Superior temporal gyrus (tissue), 1 donor: ENCODE results near the gene NPTX1.

Source experiments
- DNase-seq: peaks from one replicate; pipeline ENCODE4 v3.0.0-alpha.2; 2016; ENCODE audit errors: extremely low spot score

NPTX1 gene

GRCh38 chr17:80504686-80505413, 28.4 kb upstream of the NPTX1 start:
- DNase-seq, result no peak

- DNase-seq, result no peak
Measured at GRCh38 chr17:80503921-80504320, 27.5 kb upstream of the NPTX1 start.

GRCh38 chr17:80503031-80503430, 26.6 kb upstream of the NPTX1 start:
- no peak for DNase-seq

GRCh38 chr17:80502578-80502877, 26.1 kb upstream of the NPTX1 start:
- DNase-seq, result no peak

GRCh38 chr17:80501741-80502577, 25.6 kb upstream of the NPTX1 start:
- no peak for DNase-seq

- no peak for DNase-seq
Measured at GRCh38 chr17:80499961-80500665, 23.7 kb upstream of the NPTX1 start.

GRCh38 chr17:80499560-80499959, 23.2 kb upstream of the NPTX1 start:
- no peak for DNase-seq

- DNase-seq, result no peak
Measured at GRCh38 chr17:80498920-80499410, 22.6 kb upstream of the NPTX1 start.

GRCh38 chr17:80498242-80498919, 22.0 kb upstream of the NPTX1 start:
- DNase-seq, result no peak

- DNase-seq, result no peak
Measured at GRCh38 chr17:80497726-80498241, 21.4 kb upstream of the NPTX1 start.

- no peak for DNase-seq
Measured at GRCh38 chr17:80494547-80494946, 18.1 kb upstream of the NPTX1 start.

GRCh38 chr17:80492343-80493136, 16.1 kb upstream of the NPTX1 start:
- DNase-seq, result no peak

GRCh38 chr17:80491478-80492342, 15.3 kb upstream of the NPTX1 start:
- no peak for DNase-seq

GRCh38 chr17:80487511-80487910, 11.1 kb upstream of the NPTX1 start:
- DNase-seq, result no peak

- DNase-seq, result no peak
Measured at GRCh38 chr17:80486692-80487091, 10.3 kb upstream of the NPTX1 start.

GRCh38 chr17:80485846-80486245, 9.4 kb upstream of the NPTX1 start:
- no peak for DNase-seq

GRCh38 chr17:80482555-80483308, 6.3 kb upstream of the NPTX1 start:
- no peak for DNase-seq

- no peak for DNase-seq
Measured at GRCh38 chr17:80482058-80482318, 5.6 kb upstream of the NPTX1 start.

- no peak for DNase-seq
Measured at GRCh38 chr17:80481284-80482057, 5.1 kb upstream of the NPTX1 start.
